ENCODE results near the gene SFTPD. TPM values are rescaled to one million over a fixed set of nuclear protein-coding genes. Genes with fewer than 3 reads are reported as not detected.
"Not testable (repeated sequence)": the region's sequence is repeated elsewhere in the genome, so short reads cannot be mapped to it uniquely, and the experiment has no call there.

Gene SFTPD
- total RNA-seq (1.1 TPM), polyA plus RNA-seq (ENCODE audit: insufficient read depth in 1 of 8, insufficient read length in 8 of 8, low replicate concordance in 1 of 8) (1 to 10 TPM in 6 of 8 donors, under 1 TPM in 2; 0.91 to 2.7 (median 1.2) TPM)
- long read RNA-seq, donor 1: 0 reads
- long read RNA-seq, donor 2: 0 reads
- long read RNA-seq, donor 3: 0 reads
- long read RNA-seq, donor 4: 0 reads
- long read RNA-seq, donor 5: 0 reads
- long read RNA-seq, donor 6: 0 reads
- long read RNA-seq, donor 7: 0 reads
- long read RNA-seq, donor 8: 0 reads
- long read RNA-seq, donor 9: 0 reads
- long read RNA-seq, donor 10: 0 reads
- long read RNA-seq, donor 11: 0 reads

- no peak for DNase-seq
- no peak within 1 kb of the TSS for H3K27ac ChIP-seq (ENCODE audit: low read length)
- no peaks in the 10 kb centered on the region for H3K27me3 ChIP-seq (ENCODE audit: control insufficient read depth, insufficient read depth, low read length)
- H3K4me1 ChIP-seq (ENCODE audit: control insufficient read depth, insufficient read depth, low read length): peaks cover 10% of the 10 kb centered on the region
- no peaks in the 10 kb centered on the region for H3K36me3 ChIP-seq (ENCODE audit: control insufficient read depth, insufficient read depth, low read length)
- 75% methylated on average over 1 of the region's 3 CpGs for WGBS (ENCODE audit: insufficient coverage)
- H3K4me3 ChIP-seq (ENCODE audit: low read length): no peak within 1 kb of the TSS
- H3K9me3 ChIP-seq (replicated peaks; ENCODE audit: control insufficient read depth, low read depth, low read length): peaks cover 16% of the 10 kb centered on the region
Observed at GRCh38 chr10:79948976-79949722, at the start of gene SFTPD. SFTPD (minus strand) TSS chr10:79949105; CDS start chr10:79946659, 2,446 bp downstream.

GRCh38 chr10:79995979-79996634 lies 47.2 kb upstream of the SFTPD start:
- Histone ChIP-seq H3K27me3 (ENCODE audit: control insufficient read depth, insufficient read depth, low read length) (no peaks in the 10 kb centered on the region), H3K9me3 (replicated peaks; ENCODE audit: control insufficient read depth, low read depth, low read length) (no peaks in the 10 kb centered on the region), H3K27ac (ENCODE audit: low read length) (peak overlapping the region; percentile 13), H3K36me3 (ENCODE audit: control insufficient read depth, insufficient read depth, low read length) (no peaks in the 10 kb centered on the region), H3K4me1 (ENCODE audit: control insufficient read depth, insufficient read depth, low read length) (peaks cover 19% of the 10 kb centered on the region), H3K4me3 (ENCODE audit: low read length) (no peak overlapping the region)
- no CpG with 5 or more reads among the region's 1 CpG for WGBS (ENCODE audit: insufficient coverage)
- peak; percentile 58 for DNase-seq

- H3K9me3 ChIP-seq (replicated peaks; ENCODE audit: control insufficient read depth, low read depth, low read length): no peaks in the 10 kb centered on the region
- no CpG with 5 or more reads among the region's 5 CpGs for WGBS (ENCODE audit: insufficient coverage)
- H3K4me3 ChIP-seq (ENCODE audit: low read length): no peak overlapping the region
- H3K4me1 ChIP-seq (ENCODE audit: control insufficient read depth, insufficient read depth, low read length): peaks cover 19% of the 10 kb centered on the region
- H3K36me3 ChIP-seq (ENCODE audit: control insufficient read depth, insufficient read depth, low read length): no peaks in the 10 kb centered on the region
- H3K27me3 ChIP-seq (ENCODE audit: control insufficient read depth, insufficient read depth, low read length): no peaks in the 10 kb centered on the region
- H3K27ac ChIP-seq (ENCODE audit: low read length): no peak overlapping the region
- no peak for DNase-seq
Observed at GRCh38 chr10:79994556-79994955, 45.7 kb upstream of the SFTPD start.

GRCh38 chr10:79988199-79988598 lies 39.3 kb upstream of the SFTPD start:
- not testable (repeated sequence) for H3K27ac ChIP-seq (ENCODE audit: low read length); H3K9me3 ChIP-seq (replicated peaks; ENCODE audit: control insufficient read depth, low read depth, low read length); H3K36me3 ChIP-seq (ENCODE audit: control insufficient read depth, insufficient read depth, low read length); H3K4me3 ChIP-seq (ENCODE audit: low read length); H3K4me1 ChIP-seq (ENCODE audit: control insufficient read depth, insufficient read depth, low read length); DNase-seq
- H3K27me3 ChIP-seq (ENCODE audit: control insufficient read depth, insufficient read depth, low read length): peaks cover 17% of the 10 kb centered on the region
- WGBS (ENCODE audit: insufficient coverage): no CpG with 5 or more reads among the region's 2 CpGs

- Histone ChIP-seq H3K4me1 (ENCODE audit: control insufficient read depth, insufficient read depth, low read length) (peaks cover 13% of the 10 kb centered on the region), H3K27me3 (ENCODE audit: control insufficient read depth, insufficient read depth, low read length) (peaks cover 27% of the 10 kb centered on the region)
- H3K4me3 ChIP-seq (ENCODE audit: low read length); DNase-seq; H3K27ac ChIP-seq (ENCODE audit: low read length); H3K36me3 ChIP-seq (ENCODE audit: control insufficient read depth, insufficient read depth, low read length); H3K9me3 ChIP-seq (replicated peaks; ENCODE audit: control insufficient read depth, low read depth, low read length): not testable (repeated sequence)
- no CpG with 5 or more reads among the region's 2 CpGs for WGBS (ENCODE audit: insufficient coverage)
Observed at GRCh38 chr10:79986661-79987060, 37.8 kb upstream of the SFTPD start.

GRCh38 chr10:79985481-79986072 lies 36.7 kb upstream of the SFTPD start:
- no peak overlapping the region for H3K4me3 ChIP-seq (ENCODE audit: low read length)
- no peak overlapping the region for H3K27ac ChIP-seq (ENCODE audit: low read length)
- no peaks in the 10 kb centered on the region for H3K36me3 ChIP-seq (ENCODE audit: control insufficient read depth, insufficient read depth, low read length)
- H3K4me1 ChIP-seq (ENCODE audit: control insufficient read depth, insufficient read depth, low read length): peaks cover 13% of the 10 kb centered on the region
- no peak for DNase-seq
- WGBS (ENCODE audit: insufficient coverage): 88% methylated on average over 1 of the region's 3 CpGs
- H3K27me3 ChIP-seq (ENCODE audit: control insufficient read depth, insufficient read depth, low read length): peaks cover 30% of the 10 kb centered on the region
- H3K9me3 ChIP-seq (replicated peaks; ENCODE audit: control insufficient read depth, low read depth, low read length): no peaks in the 10 kb centered on the region

GRCh38 chr10:79984851-79985250 lies 35.9 kb upstream of the SFTPD start:
- DNase-seq: no peak
- H3K27me3 ChIP-seq (ENCODE audit: control insufficient read depth, insufficient read depth, low read length): peaks cover 30% of the 10 kb centered on the region
- H3K4me3 ChIP-seq (ENCODE audit: low read length): no peak overlapping the region
- no peak overlapping the region for H3K27ac ChIP-seq (ENCODE audit: low read length)
- no peaks in the 10 kb centered on the region for H3K36me3 ChIP-seq (ENCODE audit: control insufficient read depth, insufficient read depth, low read length)
- H3K9me3 ChIP-seq (replicated peaks; ENCODE audit: control insufficient read depth, low read depth, low read length): no peaks in the 10 kb centered on the region
- H3K4me1 ChIP-seq (ENCODE audit: control insufficient read depth, insufficient read depth, low read length): peaks cover 13% of the 10 kb centered on the region
- 79% methylated on average over 3 of the region's 9 CpGs for WGBS (ENCODE audit: insufficient coverage)

GRCh38 chr10:79983286-79983909 lies 34.5 kb upstream of the SFTPD start:
- 9% methylated on average over 27 of the region's 40 CpGs for WGBS (ENCODE audit: insufficient coverage)
- no peak for DNase-seq
- Histone ChIP-seq H3K9me3 (replicated peaks; ENCODE audit: control insufficient read depth, low read depth, low read length) (no peaks in the 10 kb centered on the region), H3K27ac (ENCODE audit: low read length) (no peak overlapping the region), H3K4me3 (ENCODE audit: low read length) (no peak overlapping the region), H3K36me3 (ENCODE audit: control insufficient read depth, insufficient read depth, low read length) (no peaks in the 10 kb centered on the region), H3K4me1 (ENCODE audit: control insufficient read depth, insufficient read depth, low read length) (peaks cover 13% of the 10 kb centered on the region), H3K27me3 (ENCODE audit: control insufficient read depth, insufficient read depth, low read length) (peaks cover 30% of the 10 kb centered on the region)

- no peaks in the 10 kb centered on the region for H3K36me3 ChIP-seq (ENCODE audit: control insufficient read depth, insufficient read depth, low read length)
- 7% methylated on average over 8 of the region's 11 CpGs for WGBS (ENCODE audit: insufficient coverage)
- H3K4me1 ChIP-seq (ENCODE audit: control insufficient read depth, insufficient read depth, low read length): peaks cover 13% of the 10 kb centered on the region
- no peak overlapping the region for H3K27ac ChIP-seq (ENCODE audit: low read length)
- H3K4me3 ChIP-seq (ENCODE audit: low read length): peak overlapping the region; percentile 2
- H3K27me3 ChIP-seq (ENCODE audit: control insufficient read depth, insufficient read depth, low read length): peaks cover 30% of the 10 kb centered on the region
- peak; percentile 79 for DNase-seq
- no peaks in the 10 kb centered on the region for H3K9me3 ChIP-seq (replicated peaks; ENCODE audit: control insufficient read depth, low read depth, low read length)
Observed at GRCh38 chr10:79982861-79983260, 34.0 kb upstream of the SFTPD start.
